HG02885 (cell line): ENCODE data around the gene PES1.
"Not testable (repeated sequence)": the region's sequence is repeated elsewhere in the genome, so short reads cannot be mapped to it uniquely, and the experiment has no call there.

Experiments
- ATAC-seq: cut with Tn5 transposase; IDR thresholded peaks from one replicate; pipeline ENCODE4 v1.9.1; 2021; ENCODE audit warnings: mild to moderate bottlenecking; ENCODE audit not compliant: unreplicated experiment, poor library complexity

The PES1 gene

DNA sequence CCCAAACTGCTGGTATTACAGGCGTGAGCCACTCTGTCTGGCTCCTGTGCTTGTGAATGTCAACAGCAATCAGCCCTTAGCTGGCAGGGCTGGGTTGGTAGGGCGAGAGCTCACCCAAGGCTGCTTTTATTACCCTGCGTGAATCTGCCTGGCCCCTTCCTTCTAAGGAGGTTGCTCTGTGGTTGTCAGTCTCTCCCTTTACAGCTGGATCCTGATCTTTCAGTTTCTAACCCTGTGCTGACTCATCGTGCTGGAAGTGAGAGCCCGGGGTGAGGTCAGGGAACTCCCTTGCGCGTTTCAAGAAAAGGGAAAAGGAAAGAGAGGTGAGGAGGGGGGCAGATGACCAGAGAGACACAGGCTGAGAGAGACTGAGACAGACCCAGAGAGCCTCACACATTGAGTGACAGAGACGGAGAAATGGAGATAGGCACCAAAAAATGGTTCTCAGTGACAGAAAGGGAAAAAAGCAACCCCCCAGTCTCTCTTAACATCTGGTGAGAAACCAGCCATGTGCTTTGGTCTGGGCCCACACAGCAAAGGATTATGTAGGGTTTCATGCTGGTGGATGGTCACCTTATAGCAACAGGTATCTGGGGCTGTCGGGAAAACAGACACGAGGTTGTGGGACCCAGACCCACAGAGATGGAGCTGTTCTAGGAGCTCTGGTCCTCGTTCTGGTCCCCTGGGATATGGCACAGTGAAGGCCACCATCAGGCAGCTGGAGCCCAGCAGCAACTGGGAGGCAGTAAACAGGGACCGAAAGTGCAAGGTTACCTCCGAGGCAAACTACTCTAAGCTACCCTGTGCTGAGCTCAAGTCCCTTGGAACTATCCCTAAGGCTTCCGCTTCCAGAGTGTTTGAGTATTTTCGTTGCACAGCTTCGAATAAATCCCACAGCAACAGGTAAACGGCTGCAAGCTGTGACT is 17.8 kb upstream of the PES1 start:
- no peak for ATAC-seq

DNA sequence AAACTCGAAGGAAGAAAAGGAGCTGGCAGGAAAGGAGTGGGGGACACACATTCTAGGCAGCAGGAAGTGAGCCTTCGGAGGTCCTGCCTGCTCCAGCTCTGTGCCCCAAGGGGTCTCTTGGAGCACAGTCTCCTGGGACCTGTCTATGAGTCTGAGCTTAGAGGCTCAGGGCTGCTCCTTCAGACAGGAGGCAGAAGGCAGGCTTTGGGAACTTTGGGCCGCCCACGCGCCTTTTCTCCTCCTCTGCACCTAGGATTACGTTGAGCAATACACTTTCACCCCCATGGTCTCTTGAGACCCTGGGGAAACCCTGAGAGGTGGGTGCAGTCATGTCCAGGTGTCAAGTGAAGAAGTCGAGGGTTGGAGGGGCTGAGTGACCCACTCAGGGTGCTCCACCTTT is 16.2 kb upstream of the PES1 start:
- no peak for ATAC-seq

DNA sequence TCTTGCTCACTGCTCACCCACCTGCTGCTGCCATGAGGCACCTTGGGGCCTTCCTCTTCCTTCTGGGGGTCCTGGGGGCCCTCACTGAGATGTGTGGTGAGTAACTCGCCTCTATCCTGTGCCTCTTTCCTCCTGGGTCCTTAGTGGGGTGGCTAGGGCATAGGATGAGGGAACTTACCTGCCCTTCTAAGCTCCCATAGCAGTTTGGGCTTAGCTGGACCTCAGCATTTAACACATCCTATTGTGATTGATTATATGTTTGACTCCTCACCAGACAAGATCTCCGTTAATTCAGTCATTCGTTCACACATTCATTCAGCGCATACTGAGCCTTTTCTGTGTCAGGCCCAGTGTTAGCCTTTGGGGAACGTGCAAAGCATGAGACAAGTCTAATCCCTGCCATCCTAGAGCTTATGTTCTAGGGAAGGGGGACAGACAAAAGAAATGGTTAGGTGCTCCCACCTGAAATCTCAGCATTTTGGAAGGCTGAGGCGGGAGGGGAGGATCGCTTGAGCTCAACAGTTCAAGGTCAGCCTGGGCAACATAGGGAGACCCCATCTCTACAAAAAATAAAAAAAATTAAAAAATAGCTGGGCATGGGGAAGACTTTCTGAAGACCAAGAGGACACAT is 15.7 kb upstream of the PES1 start:
- no peak for ATAC-seq

DNA sequence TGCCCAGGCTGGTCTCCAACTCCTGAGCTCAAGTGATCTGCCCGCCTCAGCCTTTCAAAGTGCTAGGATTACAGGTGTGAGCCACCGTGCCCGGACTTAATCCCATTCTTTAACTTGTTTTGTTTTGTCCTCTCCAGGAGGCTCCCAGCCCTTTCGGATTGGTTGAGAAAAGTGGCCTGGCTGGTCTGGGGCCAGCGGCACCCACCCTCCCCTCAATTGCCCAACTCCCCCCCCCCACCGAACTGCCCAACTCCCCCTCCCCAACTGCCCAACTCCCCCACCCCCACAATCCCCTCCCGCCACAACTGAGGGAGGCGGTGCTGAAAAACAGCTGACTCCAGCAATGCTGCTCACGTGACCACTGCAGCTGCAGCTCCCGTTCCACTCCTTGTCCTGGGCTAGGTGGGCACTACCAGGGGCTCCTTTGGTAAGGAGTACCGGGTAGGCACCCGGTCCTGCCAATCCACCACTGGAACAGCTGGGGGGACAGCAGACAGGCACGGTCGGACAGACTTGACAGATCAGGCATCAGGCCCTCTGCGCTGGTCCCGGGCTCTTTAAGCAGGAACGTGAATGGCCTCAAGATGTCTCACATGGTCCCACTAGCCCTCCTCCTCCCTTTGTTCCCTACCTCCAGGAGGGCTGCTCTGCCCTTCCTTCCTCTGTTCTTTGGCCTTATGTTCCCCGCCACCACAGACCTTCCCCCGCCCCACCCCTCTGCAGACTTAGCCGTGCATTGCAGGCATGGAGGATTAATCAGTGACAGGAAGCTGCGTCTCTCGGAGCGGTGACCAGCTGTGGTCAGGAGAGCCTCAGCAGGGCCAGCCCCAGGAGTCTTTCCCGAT is 15.0 kb upstream of the PES1 start, which contains the start of gene TCN2:
Gene TCN2, plus strand, starts transcription at position 720 of the 845 bp plus-strand sequence. CDS start 158 bp downstream, outside the sequence.
- ATAC-seq, result no peak

DNA sequence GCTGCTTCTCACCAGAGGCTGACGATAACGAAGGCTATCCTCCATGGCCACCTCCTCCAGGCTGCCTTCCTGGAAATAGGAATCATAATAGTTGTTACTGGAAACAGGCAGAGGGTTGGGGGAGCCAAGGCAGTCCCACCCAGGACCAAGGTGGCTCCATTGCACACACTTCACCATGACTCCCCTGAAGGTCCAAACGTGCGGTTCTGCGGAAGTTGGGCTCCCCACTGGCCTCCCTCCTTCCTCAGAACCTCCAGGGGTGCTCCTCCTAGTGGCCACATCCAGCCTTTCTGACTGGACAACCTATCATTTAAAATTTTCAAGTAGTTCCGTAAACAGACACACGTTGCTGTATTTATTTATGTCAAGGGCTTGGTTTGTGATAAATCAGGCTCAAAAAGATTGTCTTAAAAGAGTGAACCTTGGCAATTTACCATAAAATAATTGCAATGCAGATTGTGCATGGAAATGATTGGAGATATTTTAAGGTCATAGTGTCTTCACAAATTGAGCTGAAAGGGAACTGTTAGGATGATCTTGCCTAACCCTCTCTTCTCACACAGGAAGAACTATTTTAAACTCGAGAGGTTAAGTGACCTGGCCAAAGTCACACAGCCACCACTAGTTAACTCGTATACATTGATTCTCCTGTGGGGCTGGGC is 13.9 kb upstream of the PES1 start:
- ATAC-seq, result no peak

DNA sequence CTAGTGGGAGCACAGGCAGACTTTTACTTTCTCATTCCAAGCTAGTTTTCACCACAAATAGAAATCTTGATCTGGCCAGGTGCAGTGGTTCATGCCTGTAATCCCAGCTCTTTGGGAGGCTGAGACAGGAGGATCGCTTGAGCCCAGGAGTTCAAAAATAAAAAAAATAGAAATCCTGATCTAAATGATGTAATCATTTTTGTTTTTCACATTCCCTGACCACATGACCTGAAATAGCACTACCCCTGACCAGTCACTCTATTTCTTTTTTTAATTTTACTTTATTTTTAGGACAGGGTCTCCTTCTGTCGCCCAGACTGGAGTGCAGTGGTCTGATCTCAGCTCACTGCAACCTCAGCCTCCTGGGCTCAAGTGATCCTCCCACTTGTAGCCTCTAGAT is 13.0 kb upstream of the PES1 start:
- ATAC-seq, result no peak

DNA sequence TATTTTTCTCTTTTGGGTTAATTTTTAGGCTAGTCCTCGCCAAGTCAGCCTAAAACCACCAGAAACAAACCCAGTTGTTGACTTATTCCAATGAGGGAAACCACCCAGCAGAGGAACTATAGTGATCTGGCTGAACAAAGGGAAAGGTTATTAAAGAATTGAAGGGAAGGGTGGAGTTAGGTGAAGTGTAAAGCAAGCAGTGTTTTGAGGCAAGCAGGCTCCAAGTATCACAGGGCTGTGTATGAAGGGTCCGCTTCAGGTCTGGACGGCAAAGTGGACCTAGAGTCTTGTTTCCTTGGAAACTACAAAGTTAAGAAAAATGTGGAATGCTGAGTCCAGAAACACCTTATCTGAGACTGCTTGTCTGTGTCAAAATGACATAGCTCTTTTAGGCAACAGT is 12.1 kb upstream of the PES1 start:
- no peak for ATAC-seq

DNA sequence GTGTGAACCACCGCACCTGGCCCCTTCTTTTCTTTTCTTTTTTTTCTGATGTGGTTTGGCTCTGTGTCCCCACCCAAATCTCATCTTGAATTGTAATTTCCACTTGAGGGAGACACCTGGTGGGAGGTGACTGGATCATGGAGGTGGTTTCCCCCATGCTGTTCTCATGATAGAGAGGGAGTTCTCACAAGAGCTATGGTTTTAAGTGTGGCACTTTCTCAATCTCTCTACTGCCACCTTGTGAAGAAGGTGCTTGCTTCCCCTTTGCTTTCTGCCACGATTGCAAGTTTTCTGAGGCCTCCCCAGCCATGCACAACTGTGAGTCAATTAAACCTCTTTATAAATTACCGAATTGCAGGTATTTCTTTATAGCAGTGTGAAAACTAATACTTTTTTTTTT is 10.3 kb upstream of the PES1 start:
- no peak for ATAC-seq

DNA sequence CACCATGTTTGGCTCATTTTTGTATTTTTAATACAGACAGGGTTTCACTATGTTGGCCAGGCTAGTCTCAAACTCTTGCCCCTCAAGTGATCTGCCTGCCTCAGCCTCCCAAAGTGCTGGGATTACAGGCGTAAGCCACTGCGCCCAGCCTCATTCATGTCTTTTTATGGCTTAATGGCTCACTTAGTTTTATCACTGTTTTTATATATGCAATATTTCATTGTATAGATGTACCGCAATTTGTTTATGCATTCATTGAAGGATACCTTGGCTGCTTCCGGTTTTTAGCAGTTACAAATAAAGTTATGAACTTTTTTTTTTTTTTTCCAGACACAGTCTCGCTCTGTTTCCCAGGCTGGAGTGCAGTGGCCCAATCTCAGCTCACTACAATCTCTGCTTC is 9.8 kb upstream of the PES1 start:
- no peak for ATAC-seq

DNA sequence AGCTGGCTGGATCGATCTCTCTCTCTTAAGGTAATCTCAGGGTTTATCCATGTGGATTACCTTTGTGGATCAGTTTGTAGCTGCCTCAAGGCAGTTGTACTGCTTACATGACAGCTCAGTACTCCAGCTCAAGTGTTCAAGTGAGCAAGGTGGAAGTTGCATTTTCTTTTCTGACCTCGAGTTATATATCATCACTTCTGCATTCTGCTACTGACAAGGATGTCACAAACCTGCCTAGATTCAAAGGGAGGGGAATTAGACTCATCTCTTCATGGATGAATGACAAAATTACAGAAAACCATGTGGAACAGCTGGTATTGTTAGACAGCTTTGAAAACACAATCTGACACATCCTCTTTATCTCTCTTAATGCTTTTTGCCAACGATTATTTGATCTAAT is 9.2 kb upstream of the PES1 start:
- ATAC-seq, result no peak

DNA sequence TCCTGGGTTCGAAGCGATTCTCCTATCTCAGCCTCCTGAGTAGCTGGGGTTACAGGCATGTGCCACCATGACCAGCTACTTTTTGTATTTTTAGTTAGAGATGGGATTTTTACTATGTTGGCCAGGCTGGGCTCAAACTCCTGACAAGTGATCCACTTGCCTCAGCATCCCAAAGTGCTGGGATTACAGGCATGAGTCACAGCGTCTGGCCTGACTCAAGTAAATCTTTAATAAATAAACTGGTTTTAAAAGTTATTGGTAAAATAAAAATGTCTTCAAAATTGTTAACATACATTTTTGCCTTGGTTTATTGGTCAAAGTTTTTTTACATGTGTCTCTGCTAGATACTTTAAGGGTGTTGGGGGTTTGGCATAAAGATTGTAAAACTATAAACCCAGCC is 7.3 kb upstream of the PES1 start:
- ATAC-seq, result no peak

DNA sequence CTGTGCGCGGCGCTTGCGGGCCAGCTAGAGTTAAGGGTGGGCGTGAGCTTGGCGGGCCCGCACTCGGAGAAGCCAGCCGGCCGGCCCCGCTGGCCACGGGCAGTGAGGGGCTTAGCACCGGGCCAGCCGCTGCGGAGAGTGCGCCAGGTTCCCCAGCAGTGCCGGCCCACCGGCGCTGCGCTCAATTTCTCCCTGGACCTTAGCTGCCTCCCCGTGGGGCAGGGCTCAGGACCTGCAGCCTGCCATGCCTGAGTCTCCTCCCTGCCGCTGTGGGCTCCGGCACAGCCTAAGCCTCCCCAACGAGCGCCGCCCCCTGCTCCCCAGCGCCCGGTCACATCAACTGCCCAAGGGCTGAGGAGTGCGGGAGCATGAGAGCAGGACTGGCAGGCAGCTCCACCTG is 5.2 kb upstream of the PES1 start:
- no peak for ATAC-seq

DNA sequence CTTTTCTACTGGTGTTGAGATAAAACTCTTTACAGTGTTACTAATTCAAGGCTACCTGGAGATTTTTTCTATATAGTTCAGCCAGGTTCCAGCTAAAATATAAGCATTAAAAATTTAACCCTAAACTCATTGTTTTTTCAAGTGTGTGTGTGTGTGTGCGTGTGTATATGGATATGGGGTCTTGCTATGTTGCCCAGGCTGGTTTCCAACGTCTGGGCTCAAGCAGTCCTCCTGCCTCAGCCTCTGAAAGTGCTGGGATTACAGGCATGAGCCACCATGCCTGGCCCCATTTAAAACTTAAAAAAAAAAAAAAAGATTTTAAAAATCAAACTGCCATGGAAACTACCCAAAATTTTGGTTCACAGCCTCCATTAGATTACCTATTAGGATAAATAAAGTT is 4.5 kb upstream of the PES1 start:
- no peak for ATAC-seq

DNA sequence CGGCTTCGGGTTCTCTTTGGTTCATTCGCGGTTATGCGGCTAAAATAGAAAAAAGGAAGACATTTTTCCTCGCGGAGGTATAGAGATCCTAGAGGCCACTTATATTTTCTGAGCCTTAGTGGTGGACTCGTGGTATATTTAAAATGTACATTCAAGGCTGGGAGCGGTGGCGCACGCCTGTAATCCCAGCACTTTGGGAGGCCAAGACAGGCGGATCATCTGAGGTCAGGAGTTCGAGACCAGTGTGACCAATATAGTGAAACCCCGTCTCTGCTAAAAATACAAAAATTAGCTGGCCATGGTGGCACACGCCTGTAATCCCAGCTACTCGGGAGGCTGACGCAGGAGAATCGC is 627 bp upstream of the PES1 start:
- not testable (repeated sequence) for ATAC-seq

DNA sequence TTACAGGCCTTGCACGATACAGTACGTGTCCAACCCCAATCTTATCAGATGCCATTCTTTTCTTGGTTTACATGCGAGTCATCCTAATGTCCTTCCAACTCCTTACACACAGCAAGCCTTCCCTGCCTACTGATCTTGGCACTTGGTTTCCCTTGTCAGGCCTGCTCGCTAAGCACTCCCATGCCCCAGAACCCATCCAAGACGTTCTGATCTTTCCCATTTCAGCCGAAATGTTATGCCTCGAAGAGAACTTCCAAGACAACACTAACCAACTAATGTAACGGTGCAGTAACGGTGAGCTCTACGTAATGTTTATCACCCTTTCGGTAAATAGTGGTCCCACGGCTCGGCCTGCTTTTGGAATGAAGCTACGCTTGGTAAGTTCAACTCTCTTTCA is 521 bp downstream of the PES1 start:
- no peak for ATAC-seq

DNA sequence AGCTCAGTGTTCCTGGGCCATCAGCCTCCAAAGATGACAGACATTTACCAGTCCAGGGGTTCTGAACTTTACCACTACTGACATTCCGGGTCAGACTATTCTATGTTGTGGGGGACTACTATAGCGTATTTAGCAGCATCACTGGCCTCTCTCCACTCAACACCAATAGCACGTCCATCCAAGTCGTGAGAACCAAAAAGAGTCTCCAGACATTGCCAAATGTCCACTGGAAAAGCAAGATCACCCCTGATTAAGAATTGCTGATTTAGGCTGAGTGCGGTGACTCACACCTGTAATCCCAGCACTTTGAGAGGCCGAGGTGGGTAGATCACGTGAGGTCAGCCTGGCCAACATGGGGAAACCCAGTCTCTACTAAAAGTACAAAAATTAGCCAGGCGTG is 5.3 kb downstream of the PES1 start:
- no peak for ATAC-seq

DNA sequence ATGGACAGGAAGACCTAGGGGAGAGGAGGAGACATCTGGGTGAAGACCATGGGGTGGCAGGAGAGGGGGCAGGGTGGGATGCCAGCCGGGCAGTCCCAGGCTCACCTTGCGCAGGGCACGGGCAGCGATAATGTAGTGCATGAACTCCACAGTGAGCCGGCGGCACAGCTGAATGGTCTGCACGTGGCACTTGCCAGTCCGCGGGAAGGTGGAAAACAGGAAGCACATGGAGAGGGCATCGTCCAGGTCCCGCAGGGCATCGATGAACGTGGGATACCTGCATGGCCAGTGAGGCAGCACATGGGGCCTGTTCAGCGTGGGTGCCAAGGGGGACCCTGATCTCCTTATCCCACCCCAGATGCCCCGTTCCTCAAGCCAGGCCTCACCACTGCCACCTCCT is 7.3 kb downstream of the PES1 start:
- no peak for ATAC-seq

DNA sequence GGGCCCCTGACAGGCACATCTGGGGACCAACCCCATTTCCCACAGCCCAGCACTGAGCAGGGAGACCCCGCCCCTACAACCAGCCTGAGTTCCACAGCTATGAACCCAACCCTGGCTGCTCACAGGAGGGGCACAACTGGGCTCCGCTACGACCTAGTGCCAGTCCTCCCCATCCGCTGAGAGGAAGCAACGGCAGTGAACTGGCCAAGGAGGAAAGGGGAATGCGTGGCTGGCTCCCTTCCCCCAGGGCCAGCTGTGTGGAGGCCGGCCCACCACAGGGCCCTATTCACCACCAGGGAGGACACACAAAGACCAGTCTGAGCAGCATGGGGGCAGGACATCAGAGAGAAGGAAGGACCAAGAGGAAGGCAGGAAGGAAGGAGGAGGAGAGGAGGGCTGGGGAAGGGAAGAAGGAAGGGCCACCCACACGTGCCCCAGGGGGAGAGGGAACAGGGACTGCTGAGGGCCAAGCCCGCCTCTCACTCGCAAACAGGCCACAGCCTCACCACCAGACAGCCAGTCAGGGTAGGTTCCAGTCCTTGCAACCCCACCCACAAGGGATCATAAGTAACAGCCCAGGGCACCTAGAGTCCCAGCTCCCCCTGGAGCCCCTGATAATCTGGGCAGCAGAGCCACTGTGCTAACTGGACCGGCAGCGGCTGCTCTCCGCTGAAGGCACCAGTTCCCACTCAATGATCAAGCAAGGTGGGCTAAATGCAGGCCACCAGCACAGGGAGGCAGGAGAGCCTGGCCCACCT is 8.7 kb downstream of the PES1 start:
- ATAC-seq, result no peak

DNA sequence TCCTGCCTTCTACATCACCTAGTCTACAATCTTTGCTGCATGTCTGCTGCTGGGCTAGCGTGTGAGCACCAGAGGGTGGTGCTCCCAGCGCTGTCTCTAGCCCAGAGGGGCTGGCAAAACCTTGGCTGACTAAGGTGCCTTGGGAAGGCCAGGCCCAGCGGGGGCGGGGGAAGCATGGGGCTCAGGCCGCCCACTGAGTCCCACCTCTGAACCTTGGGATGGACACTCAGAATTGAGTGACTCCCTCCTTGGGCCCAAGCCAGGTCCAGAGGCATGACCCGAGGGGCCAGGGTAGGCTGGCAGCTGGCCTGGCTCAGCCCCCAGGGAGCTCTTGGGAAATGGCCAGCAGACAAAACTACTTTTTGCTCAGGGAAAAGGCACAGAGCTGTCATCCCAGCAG is 9.7 kb downstream of the PES1 start:
- ATAC-seq, result no peak

DNA sequence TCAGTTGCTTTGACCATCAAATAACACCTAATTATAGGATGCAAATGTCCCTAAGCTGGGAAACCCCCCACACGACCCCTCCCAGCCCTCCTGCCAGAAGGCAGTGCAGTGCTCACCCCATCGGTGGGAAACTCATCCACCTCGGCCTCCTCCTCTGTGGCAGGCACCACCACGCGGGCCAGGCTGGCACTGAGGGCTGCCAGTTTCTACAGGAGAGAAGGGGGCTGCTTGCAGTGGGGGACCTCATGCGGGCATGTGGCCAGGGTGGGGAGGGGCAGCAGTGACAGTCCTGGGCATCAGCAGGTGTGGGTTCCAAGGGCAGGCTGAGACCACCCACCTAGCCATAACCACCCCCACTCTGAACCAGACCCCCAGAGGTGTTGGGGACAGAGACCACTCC is 10.8 kb downstream of the PES1 start:
- ATAC-seq, result no peak
